ENCODE results near the gene CORO7.

GRCh38 chr16:4358236-4358635 is 58.2 kb downstream of the CORO7 start:
- TF ChIP-seq POLR2AphosphoS5 (IDR thresholded peaks at IDR 0.05; ENCODE audit: low read depth, low read length) = no peak
- TF ChIP-seq CTCF (IDR thresholded peaks at IDR 0.05) = no peak
- no peak for TF ChIP-seq EP300 (IDR thresholded peaks at IDR 0.05; ENCODE audit: borderline replicate concordance in 1 of 2, low read depth in 1 of 2, low read length in 1 of 2)
- no peak for TF ChIP-seq JUND (IDR thresholded peaks at IDR 0.05)
- no peak for TF ChIP-seq ELF1 (IDR thresholded peaks at IDR 0.05)
- no peak for TF ChIP-seq EZH2phosphoT487 (IDR thresholded peaks at IDR 0.05; ENCODE audit: borderline replicate concordance, low read depth)
- no peak for TF ChIP-seq SIN3A (IDR thresholded peaks at IDR 0.05; ENCODE audit: borderline replicate concordance, low read depth, low read length)
- no peak for TF ChIP-seq RFX5 (IDR thresholded peaks at IDR 0.05; ENCODE audit: low read length)
- TF ChIP-seq RXRA (IDR thresholded peaks at IDR 0.05; ENCODE audit: borderline replicate concordance, low read depth) = no peak
- no peak for TF ChIP-seq MXI1 (IDR thresholded peaks at IDR 0.05; ENCODE audit: low read depth, low read length)

All from SK-N-SH (cell line).